Breast epithelium (tissue), 3 donors: ENCODE results near the gene SLC28A1.

Experiments used
- CTCF ChIP-seq, 3 donors: fragments of 450-650 bp; IDR thresholded peaks; one replicate each; pipeline ENCODE4 v1.5.1; 2016 to 2017; ENCODE audit warnings: antibody characterized with exemption in 3 of 3, mild to moderate bottlenecking in 3 of 3, moderate library complexity in 3 of 3
- POLR2A ChIP-seq: fragments of 450-650 bp; IDR thresholded peaks from one replicate; pipeline ENCODE4 v1.6.1; 2016; ENCODE audit warnings: antibody characterized with exemption, mild to moderate bottlenecking, moderate library complexity

- no peak for TF ChIP-seq CTCF (IDR thresholded peaks at IDR 0.05)
- TF ChIP-seq POLR2A: no peak
These were observed 83.8 kb downstream of the SLC28A1 start for GRCh38 chr15:84968301-84968700.
